Fibroblast of the aortic adventitia (primary cell): ENCODE measurements around the gene ELOVL1. TPM values are rescaled to one million over a fixed set of nuclear protein-coding genes. Genes with fewer than 3 reads are reported as not detected.

ENCODE experiments used
- DNase-seq: peaks from one replicate; pipeline ENCODE4 v3.0.0-alpha.2; 2010; ENCODE audit warnings: low read depth
- H3K4me3 ChIP-seq: 2 replicates; pipeline ENCODE4 v1.5.1; 2011; ENCODE audit warnings: low read depth, mild to moderate bottlenecking, control low read depth, low read length, moderate library complexity
- total RNA-seq: library from RNA; depleted of rRNA; stranded (reverse); fragments of >200 nt; gene quantifications from 2 replicates; pipeline ENCODE4 v1.2.3, GENCODE V29; 2012; ENCODE audit warnings: low replicate concordance
- TF ChIP-seq, protein P1 (sequence below): IDR thresholded peaks from 2 replicates; pipeline ENCODE4 v1.5.1; 2011; ENCODE audit warnings: mild to moderate bottlenecking, low read length, control low read depth, inconsistent platforms; ENCODE audit not compliant: insufficient read depth

Gene ELOVL1
- total RNA-seq, 1 donor, result 78.5 TPM

DNA sequence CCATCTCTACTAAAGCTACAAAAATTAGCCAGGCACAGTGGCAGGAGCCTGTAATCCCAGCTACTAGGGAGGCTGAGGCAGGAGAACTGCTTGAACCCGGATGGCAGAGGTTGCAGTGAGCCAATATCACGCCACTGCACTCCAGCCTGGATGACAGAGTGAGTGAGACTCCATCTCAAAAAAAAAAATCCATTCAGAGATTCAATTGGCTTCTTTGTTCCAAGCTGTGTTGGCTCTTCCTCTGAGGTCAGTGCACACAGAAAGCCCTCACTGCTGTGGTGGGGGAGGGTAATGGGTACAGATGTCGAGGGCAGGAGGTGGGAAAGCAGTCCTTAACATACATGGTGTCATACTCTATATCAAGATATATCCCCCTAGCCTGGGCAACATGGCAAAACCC lies 52.3 kb downstream of the ELOVL1 start:
- no peak for DNase-seq
- no peak overlapping the region for H3K4me3 ChIP-seq
- TF ChIP-seq, protein P1, sequence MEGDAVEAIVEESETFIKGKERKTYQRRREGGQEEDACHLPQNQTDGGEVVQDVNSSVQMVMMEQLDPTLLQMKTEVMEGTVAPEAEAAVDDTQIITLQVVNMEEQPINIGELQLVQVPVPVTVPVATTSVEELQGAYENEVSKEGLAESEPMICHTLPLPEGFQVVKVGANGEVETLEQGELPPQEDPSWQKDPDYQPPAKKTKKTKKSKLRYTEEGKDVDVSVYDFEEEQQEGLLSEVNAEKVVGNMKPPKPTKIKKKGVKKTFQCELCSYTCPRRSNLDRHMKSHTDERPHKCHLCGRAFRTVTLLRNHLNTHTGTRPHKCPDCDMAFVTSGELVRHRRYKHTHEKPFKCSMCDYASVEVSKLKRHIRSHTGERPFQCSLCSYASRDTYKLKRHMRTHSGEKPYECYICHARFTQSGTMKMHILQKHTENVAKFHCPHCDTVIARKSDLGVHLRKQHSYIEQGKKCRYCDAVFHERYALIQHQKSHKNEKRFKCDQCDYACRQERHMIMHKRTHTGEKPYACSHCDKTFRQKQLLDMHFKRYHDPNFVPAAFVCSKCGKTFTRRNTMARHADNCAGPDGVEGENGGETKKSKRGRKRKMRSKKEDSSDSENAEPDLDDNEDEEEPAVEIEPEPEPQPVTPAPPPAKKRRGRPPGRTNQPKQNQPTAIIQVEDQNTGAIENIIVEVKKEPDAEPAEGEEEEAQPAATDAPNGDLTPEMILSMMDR, result no peak

DNA sequence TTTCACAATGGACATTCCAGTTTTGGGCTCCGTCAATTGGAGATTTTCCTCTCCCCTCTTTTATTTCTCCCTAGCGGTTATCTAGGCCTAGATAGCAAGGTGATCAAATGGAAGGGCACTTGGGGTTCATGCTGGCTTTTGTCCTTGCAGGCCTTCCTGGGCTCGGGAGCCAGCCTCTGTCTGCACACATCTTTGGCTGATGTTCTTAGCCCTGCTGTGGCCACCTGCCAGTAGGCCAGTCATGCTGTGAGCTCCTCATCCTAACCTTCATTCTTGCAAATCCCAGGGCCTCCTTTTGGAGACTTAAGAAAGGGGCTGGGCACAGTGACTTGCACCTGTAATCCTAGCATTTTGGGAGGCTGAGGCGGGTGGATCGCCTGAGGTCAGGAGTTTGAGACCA lies 53.6 kb downstream of the ELOVL1 start:
- no peak overlapping the region for H3K4me3 ChIP-seq
- TF ChIP-seq, protein P1, result no peak
- DNase-seq, result no peak

DNA sequence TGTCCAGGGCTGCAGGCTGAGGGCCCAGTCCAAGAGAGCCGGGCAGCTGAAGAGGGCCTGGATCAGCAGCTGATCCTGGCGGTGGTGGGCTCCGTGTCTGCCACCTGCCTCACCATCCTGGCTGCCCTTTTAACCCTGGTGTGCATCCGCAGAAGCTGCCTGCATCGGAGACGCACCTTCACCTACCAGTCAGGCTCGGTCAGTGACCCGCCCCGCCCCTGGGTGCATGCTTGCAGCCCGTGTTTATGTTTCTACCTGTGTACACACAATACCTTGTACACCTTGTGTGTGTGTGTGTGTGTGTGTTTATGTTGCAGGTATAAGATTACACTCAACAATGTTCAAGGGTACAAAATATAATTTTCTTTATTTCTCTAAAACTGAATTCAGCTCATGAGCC lies 54.0 kb downstream of the ELOVL1 start:
- no peak overlapping the region for H3K4me3 ChIP-seq
- TF ChIP-seq, protein P1, result no peak
- no peak for DNase-seq

Other genes with a start within 250 kb of the ELOVL1 start
- 59.4 and 65.9 TPM in 2 replicates for gene EBNA1BP2, start 195.7 kb downstream of the ELOVL1 start, total RNA-seq
- 0.45 and 0.49 TPM in 2 replicates for gene CFAP57, start 195.7 kb downstream of the ELOVL1 start, total RNA-seq
- not detected in 2 replicates for gene TMEM125, start 98.0 kb downstream of the ELOVL1 start, total RNA-seq
- not detected in 2 replicates for gene C1orf210, start 82.4 kb downstream of the ELOVL1 start, total RNA-seq
- 0.81 and 5.2 TPM in 2 replicates for gene TIE1, start 67.0 kb downstream of the ELOVL1 start, total RNA-seq
- not detected in 2 replicates for gene MPL, start 30.2 kb downstream of the ELOVL1 start, total RNA-seq
- 0.33 and 23.9 TPM in 2 replicates for gene CDC20, start 9.0 kb downstream of the ELOVL1 start, total RNA-seq
- 12.8 and 43.1 TPM in 2 replicates for gene MED8, start 21.8 kb upstream of the ELOVL1 start, total RNA-seq
- 26.0 and 35.4 TPM in 2 replicates for gene SZT2, start 21.9 kb upstream of the ELOVL1 start, total RNA-seq
- gene HYI, start 85.9 kb upstream of the ELOVL1 start, total RNA-seq, result 24.0 and 33.2 TPM in 2 replicates
- 18.2 and 23.6 TPM in 2 replicates for gene PTPRF, start 162.9 kb upstream of the ELOVL1 start, total RNA-seq